Activated naive CD4-positive, alpha-beta T cell treated with anti-CD3 and anti-CD28 coated beads for 36 hours (primary cell): ENCODE data around the gene GAL3ST1. TPM values are rescaled to one million over a fixed set of nuclear protein-coding genes. Genes with fewer than 3 reads are reported as not detected.
"Not testable (repeated sequence)": the region's sequence is repeated elsewhere in the genome, so short reads cannot be mapped to it uniquely, and the experiment has no call there.

Experiments used
- CTCF ChIA-PET: fragments of 350-600 bp; sonication (Branson Sonifier 250); formaldehyde crosslinking; loops from one replicate; lab custom pipeline; 2021; ENCODE audit warnings: antibody characterized with exemption; lab: Charles Lee
- DNase-seq: peaks from one replicate; pipeline ENCODE4 v3.0.0-alpha.2; 2020
- H3K27ac Mint-ChIP-seq: one replicate; pipeline ENCODE4 v1.8.0; 2021; ENCODE audit warnings: mild to moderate bottlenecking, mixed read lengths
- H3K27me3 Mint-ChIP-seq: one replicate; pipeline ENCODE4 v1.8.0; 2021; ENCODE audit warnings: low read depth, mixed read lengths
- H3K36me3 Mint-ChIP-seq: one replicate; pipeline ENCODE4 v1.8.0; 2021; ENCODE audit warnings: low read depth, mixed read lengths
- H3K4me1 Mint-ChIP-seq: one replicate; pipeline ENCODE4 v1.8.0; 2021; ENCODE audit warnings: low read depth, mixed read lengths
- H3K4me3 Mint-ChIP-seq: one replicate; pipeline ENCODE4 v1.8.0; 2021; ENCODE audit warnings: mild to moderate bottlenecking, moderate library complexity, mixed read lengths
- H3K9me3 Mint-ChIP-seq: one replicate; pipeline ENCODE4 v1.8.0; 2021; ENCODE audit warnings: mixed read lengths
- intact Hi-C: fragments of 100-400 bp; cut with micrococcal nuclease; formaldehyde crosslinking; loops from one replicate; pipeline ENCODE4 v1.15.1; 2023
- total RNA-seq, 2 experiments: library from RNA; stranded (reverse); gene quantifications; one replicate each; pipeline ENCODE4 v1.2.3, GENCODE V29; 2021

The GAL3ST1 gene
- total RNA-seq, 2 experiments from 2014 or later, result 0.27 to 0.29 TPM

DNA sequence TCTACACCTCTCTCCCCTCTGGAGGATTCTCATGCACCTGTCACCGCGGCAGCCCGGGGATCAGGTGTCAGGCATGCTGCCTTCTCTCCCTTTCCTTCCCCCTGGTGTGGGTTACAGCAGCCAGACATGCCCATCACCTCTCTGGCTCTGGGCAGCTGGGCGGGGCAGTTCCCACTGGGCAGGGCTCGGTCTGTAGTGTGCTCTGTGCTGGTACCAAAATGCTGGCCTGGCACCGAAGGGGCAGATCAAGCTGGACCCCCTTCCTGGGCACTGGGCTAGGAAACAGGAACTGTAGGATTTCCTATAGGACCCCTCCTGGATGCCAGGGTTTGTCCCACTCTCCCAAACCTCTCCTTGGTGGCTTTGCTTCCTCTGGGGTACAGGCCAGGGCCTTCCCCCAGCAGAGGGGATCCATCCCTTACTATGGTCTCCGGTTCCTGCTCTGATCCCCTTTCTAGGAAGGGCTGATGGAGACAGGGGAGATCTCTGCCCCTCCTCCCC, 821 bp downstream of the GAL3ST1 start:
- H3K27ac Mint-ChIP-seq, result no peak overlapping the region
- H3K27me3 Mint-ChIP-seq, result no peaks in the 10 kb centered on the region
- CTCF ChIA-PET, result no interaction called here
- intact Hi-C loops, result no loop called here
- H3K9me3 Mint-ChIP-seq, result no peaks in the 10 kb centered on the region
- no peak overlapping the region for H3K4me3 Mint-ChIP-seq
- peaks cover 5% of the 10 kb centered on the region for H3K4me1 Mint-ChIP-seq
- no peak for DNase-seq
- peaks cover 21% of the 10 kb centered on the region for H3K36me3 Mint-ChIP-seq

DNA sequence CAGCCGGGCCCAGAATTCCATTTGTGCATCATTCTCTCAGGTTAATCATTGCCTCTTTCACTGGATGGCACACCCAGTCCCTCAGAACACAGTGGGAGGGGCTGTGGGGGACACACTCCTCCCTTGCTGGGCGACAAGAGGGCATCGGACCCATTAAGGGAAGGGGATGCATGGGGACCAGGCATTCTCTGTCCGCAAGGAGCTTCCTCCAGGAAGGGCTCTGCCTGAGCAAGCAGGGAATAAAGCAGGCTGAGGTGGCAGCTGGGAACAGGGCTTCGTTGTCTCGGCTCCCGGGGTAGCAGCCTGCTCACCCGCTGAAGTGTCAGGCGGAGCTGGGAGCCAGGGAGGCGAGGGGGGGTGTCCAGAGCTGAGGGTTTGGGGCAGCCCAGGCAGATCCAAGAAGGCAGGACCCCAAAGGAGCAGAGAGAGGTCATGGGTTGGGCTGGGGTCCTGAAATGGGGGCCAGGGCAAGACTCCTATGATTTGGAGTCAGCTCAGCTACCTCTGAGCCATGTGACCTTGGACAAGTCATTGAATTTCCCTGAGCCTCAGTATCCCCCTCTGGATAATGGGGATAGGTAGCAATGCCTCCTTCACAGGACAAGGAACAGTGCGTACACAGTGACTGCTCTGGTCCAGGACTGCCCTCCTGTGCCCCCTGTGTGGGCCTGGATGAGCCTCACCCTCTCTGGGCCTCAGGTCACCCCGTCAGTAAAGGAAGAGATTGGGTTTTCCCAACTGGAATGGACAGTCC, 1.4 kb downstream of the GAL3ST1 start:
- Mint-ChIP-seq H3K9me3 (no peaks in the 10 kb centered on the region), H3K27ac (no peak overlapping the region), H3K4me1 (peaks cover 5% of the 10 kb centered on the region), H3K36me3 (peaks cover 18% of the 10 kb centered on the region), H3K4me3 (no peak overlapping the region), H3K27me3 (no peaks in the 10 kb centered on the region)
- intact Hi-C loops, result no loop called here
- CTCF ChIA-PET, result no interaction called here
- no peak for DNase-seq

DNA sequence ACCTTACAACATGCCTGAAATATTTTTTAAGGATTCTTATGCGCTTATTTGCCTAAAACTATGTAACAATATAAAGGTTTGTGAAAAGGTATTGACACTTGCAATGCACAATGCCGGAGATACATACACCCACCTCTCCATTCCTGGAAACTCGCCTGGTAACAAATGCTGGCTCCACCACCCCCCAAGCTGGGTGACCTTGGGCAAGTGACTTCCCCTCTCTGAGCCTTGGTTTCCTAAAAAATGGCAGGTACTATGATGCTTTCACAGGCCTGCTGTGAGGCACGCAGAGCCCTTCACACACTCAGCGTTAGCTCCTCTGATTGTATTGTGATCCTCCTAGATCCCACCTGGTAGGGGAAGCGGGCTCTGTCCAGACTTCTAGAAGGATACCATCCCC, 2.3 kb downstream of the GAL3ST1 start:
- DNase-seq, result no peak
- H3K27me3 Mint-ChIP-seq, result no peaks in the 10 kb centered on the region
- intact Hi-C loops, result no loop called here
- peaks cover 5% of the 10 kb centered on the region for H3K4me1 Mint-ChIP-seq
- no peak overlapping the region for H3K27ac Mint-ChIP-seq
- H3K9me3 Mint-ChIP-seq, result no peaks in the 10 kb centered on the region
- CTCF ChIA-PET, result no interaction called here
- H3K4me3 Mint-ChIP-seq, result no peak overlapping the region
- peaks cover 12% of the 10 kb centered on the region for H3K36me3 Mint-ChIP-seq

DNA sequence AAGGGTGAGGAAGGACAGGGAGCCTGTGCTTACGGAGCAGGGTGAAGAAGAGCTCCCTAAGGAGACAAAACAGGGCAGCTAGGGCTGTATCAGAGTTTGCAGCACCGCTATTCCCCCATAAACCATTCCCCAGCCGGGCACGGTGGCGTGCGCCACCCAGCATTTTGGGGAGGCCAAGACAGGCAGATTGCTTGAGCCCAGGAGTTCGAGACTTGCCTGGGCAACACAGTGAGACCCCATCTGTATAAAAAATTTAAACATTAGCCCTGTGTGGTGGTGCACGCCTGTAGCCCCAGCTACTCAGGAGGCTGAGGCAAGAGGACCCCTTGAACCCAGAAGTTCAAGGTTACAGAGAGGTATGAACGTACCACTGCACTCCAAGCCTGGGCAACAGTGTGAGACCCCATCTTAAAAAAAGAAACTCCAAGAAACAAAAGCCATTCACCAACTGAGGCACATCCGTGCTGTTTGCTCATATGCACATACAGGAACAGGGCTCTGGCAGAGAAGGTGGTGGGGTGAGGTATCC, 4.7 kb downstream of the GAL3ST1 start:
- no peak overlapping the region for H3K27ac Mint-ChIP-seq
- intact Hi-C loops, result no loop called here
- no peaks in the 10 kb centered on the region for H3K27me3 Mint-ChIP-seq

DNA sequence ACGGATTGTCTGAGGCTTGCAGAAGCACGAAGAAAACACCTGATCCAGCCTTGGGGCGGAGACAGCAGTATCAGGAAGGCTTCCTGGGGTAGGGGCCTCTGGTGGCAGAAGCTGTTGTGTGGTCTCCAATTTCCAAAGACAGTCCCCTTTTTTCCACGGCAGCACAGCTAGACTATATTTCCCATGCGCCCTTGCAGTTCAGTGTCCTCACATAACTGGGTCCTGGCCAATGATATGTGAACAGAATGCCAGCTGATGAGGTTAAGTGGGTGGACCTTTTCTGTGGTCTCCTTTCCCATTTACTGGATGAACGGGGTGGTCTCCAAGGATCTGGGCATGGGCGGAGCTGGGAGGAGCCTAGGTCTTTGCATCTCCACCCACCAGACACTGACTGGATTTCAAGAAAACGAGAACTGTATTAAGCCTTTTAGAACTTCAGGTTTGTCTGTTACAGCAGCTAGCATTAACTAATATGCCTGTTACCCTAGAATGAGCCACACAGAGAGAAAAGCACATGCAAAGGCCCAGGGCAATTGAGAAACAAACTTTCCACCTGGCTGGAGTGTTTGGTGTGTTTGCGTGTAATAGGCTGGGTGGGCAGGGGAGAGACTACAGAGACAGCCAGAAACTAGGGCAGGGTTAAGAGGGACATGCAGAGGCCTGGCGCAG, 6.2 kb downstream of the GAL3ST1 start:
- Mint-ChIP-seq H3K27me3 (no peaks in the 10 kb centered on the region), H3K27ac (no peak overlapping the region), H3K36me3 (no peaks in the 10 kb centered on the region), H3K9me3 (no peaks in the 10 kb centered on the region), H3K4me1 (no peaks in the 10 kb centered on the region), H3K4me3 (no peak overlapping the region)
- intact Hi-C loops, result no loop called here
- no peak for DNase-seq
- CTCF ChIA-PET, result interaction anchor here (1.5 kb wide), 1 partner anchor 124 kb away, joined by 7 read pairs; no protein-coding TSS in a partner anchor

More for the DNA sequence above, 4.7 kb downstream of the GAL3ST1 start:
- Mint-ChIP-seq H3K4me3 (no peak overlapping the region), H3K9me3 (no peaks in the 10 kb centered on the region), H3K4me1 (no peaks in the 10 kb centered on the region), H3K36me3 (no peaks in the 10 kb centered on the region)
- no peak for DNase-seq
- CTCF ChIA-PET, result interaction anchor here (0.6 to 1.5 kb wide), 2 partner anchors 125 to 266 kb away, joined by 3 to 7 read pairs; no protein-coding TSS in a partner anchor

DNA sequence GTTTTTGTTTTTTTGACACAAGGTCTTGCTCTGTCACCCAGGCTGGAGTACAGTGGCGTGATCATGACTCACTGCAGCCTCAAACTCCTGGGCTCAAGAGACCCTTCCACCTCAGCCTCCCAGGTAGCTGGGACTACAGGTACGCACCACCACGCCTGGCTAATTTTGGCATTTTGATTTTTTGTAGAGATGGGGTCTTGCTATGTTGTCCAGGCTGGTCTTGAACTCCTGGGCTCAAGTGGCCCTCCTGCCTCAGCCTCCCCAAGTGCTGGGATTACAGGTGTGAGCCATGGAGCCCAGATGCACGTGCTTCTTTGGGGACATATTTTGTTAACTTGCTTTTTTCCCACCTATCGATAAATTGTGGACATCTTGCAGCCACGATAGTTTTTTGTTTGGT, 7.2 kb downstream of the GAL3ST1 start:
- H3K27me3 Mint-ChIP-seq, intact Hi-C loops, H3K4me3 Mint-ChIP-seq, DNase-seq, H3K4me1 Mint-ChIP-seq, CTCF ChIA-PET, H3K27ac Mint-ChIP-seq, H3K9me3 Mint-ChIP-seq, H3K36me3 Mint-ChIP-seq: not testable (repeated sequence)

DNA sequence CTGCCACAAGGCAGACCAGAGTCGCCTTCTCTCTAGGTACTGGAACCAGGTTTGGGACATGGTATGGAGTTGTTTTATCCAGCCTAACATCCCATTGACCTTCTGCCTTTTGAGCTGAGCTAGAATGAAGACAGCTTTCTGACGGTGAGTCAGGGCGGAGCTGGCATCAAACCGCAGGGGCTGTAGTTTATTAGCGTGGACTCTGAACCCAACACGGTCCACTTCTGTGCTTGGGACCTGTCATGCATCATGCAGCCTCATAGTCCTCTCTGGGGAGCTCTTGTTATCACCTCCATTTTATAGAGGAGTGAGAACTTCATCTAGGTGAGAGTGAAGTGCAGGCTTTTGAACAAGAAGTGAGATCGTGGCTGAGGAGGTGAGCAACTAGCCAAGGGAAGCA, 8.3 kb downstream of the GAL3ST1 start:
- Mint-ChIP-seq H3K9me3 (no peaks in the 10 kb centered on the region), H3K27me3 (no peaks in the 10 kb centered on the region), H3K27ac (no peak overlapping the region), H3K4me3 (no peak overlapping the region), H3K4me1 (no peaks in the 10 kb centered on the region), H3K36me3 (no peaks in the 10 kb centered on the region)
- CTCF ChIA-PET, result interaction anchor here (0.6 kb wide), 1 partner anchor 140 kb away, joined by 6 read pairs; no protein-coding TSS in a partner anchor
- intact Hi-C loops, result no loop called here
- no peak for DNase-seq

DNA sequence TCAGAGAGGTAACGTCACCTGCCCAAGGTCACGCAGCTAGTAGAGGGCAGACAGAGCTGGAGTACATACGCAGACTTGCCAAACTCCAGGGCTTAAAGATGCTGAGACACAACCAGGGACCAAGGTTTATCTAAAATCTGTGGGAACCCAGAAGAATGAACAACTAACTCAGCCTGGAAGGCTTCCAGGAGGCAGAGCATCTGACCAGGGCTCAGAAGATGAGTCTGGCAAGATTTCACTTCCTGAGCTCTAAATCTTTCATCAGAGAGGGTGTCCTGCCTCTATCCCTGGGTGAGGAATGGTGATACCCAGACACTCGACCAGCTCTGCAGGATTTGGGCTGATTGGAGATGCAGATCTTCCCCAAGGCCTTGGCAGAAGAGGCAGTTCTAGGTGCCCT, 9.1 kb downstream of the GAL3ST1 start:
- CTCF ChIA-PET, result interaction anchor here (0.5 kb wide), 1 partner anchor 354 kb away, joined by 6 read pairs; no protein-coding TSS in a partner anchor
- H3K27ac Mint-ChIP-seq, result no peak overlapping the region
- DNase-seq, result no peak
- no peak overlapping the region for H3K4me3 Mint-ChIP-seq
- no peaks in the 10 kb centered on the region for H3K4me1 Mint-ChIP-seq
- no peaks in the 10 kb centered on the region for H3K9me3 Mint-ChIP-seq
- H3K36me3 Mint-ChIP-seq, result no peaks in the 10 kb centered on the region
- H3K27me3 Mint-ChIP-seq, result no peaks in the 10 kb centered on the region
- intact Hi-C loops, result no loop called here

DNA sequence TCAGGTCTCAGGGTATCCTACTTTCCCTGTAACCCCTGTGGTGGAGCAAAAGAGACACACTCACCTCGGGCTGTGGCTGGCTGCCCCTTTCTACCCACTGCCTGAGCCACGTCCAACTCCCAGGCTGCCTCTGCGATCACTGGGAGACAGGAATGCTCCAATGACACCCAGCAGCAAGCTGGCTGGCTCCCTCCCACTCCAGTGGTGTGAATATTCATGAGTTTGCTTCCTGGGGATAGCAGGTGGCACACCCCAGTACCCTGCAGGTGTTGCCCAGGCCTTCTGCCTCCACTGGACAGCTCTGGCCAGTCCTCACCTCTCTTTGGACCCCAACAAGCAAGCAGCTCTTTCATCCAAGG, 9.7 kb downstream of the GAL3ST1 start:
- no peaks in the 10 kb centered on the region for H3K27me3 Mint-ChIP-seq
- intact Hi-C loops, result no loop called here
- no peak overlapping the region for H3K27ac Mint-ChIP-seq
- no peak overlapping the region for H3K4me3 Mint-ChIP-seq
- DNase-seq, result no peak
- no peaks in the 10 kb centered on the region for H3K9me3 Mint-ChIP-seq
- no peaks in the 10 kb centered on the region for H3K36me3 Mint-ChIP-seq
- CTCF ChIA-PET, result no interaction called here
- H3K4me1 Mint-ChIP-seq, result no peaks in the 10 kb centered on the region

DNA sequence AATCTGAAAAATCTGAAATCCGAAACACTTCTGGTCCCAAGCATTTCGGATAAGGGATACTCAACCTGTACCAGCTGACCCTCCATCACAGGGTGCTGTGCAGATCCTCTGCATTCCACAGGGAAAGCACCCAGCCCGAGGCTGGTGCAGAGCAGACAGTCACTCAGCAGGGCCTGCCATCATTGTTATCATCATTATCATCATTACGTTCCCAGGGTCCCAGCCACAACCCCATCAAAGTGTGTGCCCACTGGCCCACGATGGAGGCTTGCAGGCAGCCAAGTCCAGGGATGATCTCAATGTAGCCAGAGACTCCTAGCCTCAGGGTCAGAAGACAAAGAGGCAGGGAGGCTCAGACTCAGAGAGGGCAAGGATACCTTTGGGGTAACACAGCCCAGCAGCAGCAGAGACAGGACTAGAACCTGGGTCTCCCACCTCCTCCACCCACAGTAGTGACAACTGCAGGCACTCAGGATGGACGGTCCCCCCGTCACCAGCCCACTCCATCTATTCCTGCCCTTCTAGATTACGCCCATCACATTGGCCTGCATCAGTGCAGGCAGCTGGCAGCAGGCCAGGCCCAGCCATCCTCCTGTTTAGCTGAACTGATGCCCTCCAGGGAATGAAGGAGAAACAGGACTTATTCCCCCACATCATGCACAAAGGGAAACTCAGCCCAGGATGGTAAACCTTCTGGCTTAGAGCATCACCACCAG, 10.3 kb downstream of the GAL3ST1 start:
- DNase-seq, result no peak
- no peaks in the 10 kb centered on the region for H3K4me1 Mint-ChIP-seq
- no peaks in the 10 kb centered on the region for H3K27me3 Mint-ChIP-seq
- H3K27ac Mint-ChIP-seq, result no peak overlapping the region
- CTCF ChIA-PET, result no interaction called here
- no peak overlapping the region for H3K4me3 Mint-ChIP-seq
- intact Hi-C loops, result no loop called here
- no peaks in the 10 kb centered on the region for H3K36me3 Mint-ChIP-seq
- no peaks in the 10 kb centered on the region for H3K9me3 Mint-ChIP-seq

DNA sequence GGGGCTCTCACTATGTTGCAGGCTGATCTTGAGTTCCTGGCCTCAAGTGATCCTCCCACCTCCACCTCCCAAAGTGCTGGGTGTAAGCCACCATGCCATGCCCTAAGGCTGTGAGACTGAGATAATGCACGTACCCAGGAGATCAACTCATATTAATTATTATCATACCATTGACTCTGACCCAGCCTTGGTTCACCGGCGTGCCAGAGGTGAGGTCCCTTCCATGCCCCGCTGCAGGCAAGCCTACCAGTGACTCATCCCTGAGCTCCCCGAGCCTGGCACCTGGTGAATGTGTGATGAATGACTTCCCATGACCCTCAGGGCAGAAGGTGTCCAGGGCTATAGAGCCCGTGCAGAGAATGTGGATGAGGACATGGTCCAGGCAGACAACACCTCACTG, 12.1 kb downstream of the GAL3ST1 start:
- CTCF ChIA-PET, result interaction anchor here (0.6 kb wide), 1 partner anchor 21 kb away, joined by 4 read pairs; no protein-coding TSS in a partner anchor
- H3K9me3 Mint-ChIP-seq, result no peaks in the 10 kb centered on the region
- H3K27ac Mint-ChIP-seq, result no peak overlapping the region
- no peaks in the 10 kb centered on the region for H3K27me3 Mint-ChIP-seq
- intact Hi-C loops, result no loop called here
- DNase-seq, result no peak
- no peaks in the 10 kb centered on the region for H3K36me3 Mint-ChIP-seq
- no peak overlapping the region for H3K4me3 Mint-ChIP-seq
- no peaks in the 10 kb centered on the region for H3K4me1 Mint-ChIP-seq
